Fibroblast of the aortic adventitia (primary cell): Measurements from ENCODE around the gene ACSM3. TPM values are rescaled to one million over a fixed set of nuclear protein-coding genes. Genes with fewer than 3 reads are reported as not detected.
A peak's percentile ranks its signal among the peaks of the same experiment; 100 is the strongest.

ENCODE experiments used
- DNase-seq: peaks from one replicate; pipeline ENCODE4 v3.0.0-alpha.2; 2010; ENCODE audit warnings: low read depth
- H3K4me3 ChIP-seq: 2 replicates; pipeline ENCODE4 v1.5.1; 2011; ENCODE audit warnings: low read depth, mild to moderate bottlenecking, control low read depth, low read length, moderate library complexity
- CTCF ChIP-seq: IDR thresholded peaks from 2 replicates; pipeline ENCODE4 v1.5.1; 2011; ENCODE audit warnings: mild to moderate bottlenecking, low read length, control low read depth, inconsistent platforms; ENCODE audit not compliant: insufficient read depth
- total RNA-seq: library from RNA; depleted of rRNA; stranded (reverse); fragments of >200 nt; gene quantifications from 2 replicates; pipeline ENCODE4 v1.2.3, GENCODE V29; 2012; ENCODE audit warnings: low replicate concordance

ACSM3 gene
- total RNA-seq, 1 donor = 0.27 TPM

GRCh38 chr16:20734782-20735181 is 29.0 kb upstream of the ACSM3 start:
- no peak for TF ChIP-seq CTCF
- peak; percentile 4 for DNase-seq
- no peak overlapping the region for H3K4me3 ChIP-seq

DNA sequence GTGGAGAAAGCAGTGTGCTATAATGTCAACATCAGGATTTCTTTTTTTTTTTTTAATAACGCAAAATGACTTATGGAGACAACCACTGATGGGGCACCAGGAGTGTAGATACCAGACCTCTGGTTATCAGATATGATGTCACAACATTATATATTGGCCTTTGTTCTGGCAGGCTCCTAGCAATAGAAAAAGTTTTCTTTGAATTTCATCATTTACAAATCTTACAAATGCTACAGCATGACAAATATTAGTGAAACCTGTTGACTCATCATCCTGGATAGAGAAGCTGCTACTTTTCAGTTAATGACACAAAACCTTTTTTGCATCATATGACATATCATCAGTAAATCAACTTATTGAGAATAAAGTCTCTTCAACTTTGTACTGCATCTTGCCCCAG is 28.3 kb upstream of the ACSM3 start:
- DNase-seq = peak; percentile 57
- no peak overlapping the region for H3K4me3 ChIP-seq
- TF ChIP-seq CTCF = no peak

- peak; percentile 51 for TF ChIP-seq CTCF
- peak overlapping the region; percentile 100 for H3K4me3 ChIP-seq
- peak; percentile 5 for DNase-seq
Observed at GRCh38 chr16:20740007-20740883, 23.6 kb upstream of the ACSM3 start.

DNA sequence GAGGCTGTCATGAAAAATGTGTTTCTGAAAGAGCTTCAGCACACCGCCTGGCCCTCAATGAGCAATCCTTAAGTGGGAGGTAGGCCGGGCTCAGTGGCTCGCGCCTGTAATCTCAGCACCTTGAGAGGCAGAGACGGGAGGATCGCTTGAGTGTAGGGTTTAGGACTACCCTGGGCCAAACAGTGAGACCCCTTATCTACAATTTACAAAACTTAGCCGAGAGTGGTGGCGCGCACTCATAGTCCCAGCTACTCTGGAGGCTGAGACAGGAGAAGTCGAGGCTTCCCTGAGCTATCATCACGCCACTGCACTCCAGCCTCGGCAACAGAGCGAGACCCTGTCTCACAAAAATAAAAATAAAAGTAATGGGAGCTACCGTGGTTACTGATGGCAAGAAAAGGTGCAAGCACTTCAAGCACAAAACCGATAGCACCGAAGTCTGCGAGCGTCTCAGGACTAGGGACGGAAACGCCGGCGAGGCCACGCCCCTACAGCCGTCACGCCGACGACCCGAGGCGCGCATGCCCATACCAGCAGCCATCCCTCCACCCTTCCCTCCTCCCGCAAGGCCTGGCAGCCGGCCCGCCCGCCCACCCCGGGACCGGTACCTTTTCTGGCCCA is 22.8 kb upstream of the ACSM3 start:
- H3K4me3 ChIP-seq = peak overlapping the region; percentile 100
- peak; percentile 74 for DNase-seq
- no peak for TF ChIP-seq CTCF

DNA sequence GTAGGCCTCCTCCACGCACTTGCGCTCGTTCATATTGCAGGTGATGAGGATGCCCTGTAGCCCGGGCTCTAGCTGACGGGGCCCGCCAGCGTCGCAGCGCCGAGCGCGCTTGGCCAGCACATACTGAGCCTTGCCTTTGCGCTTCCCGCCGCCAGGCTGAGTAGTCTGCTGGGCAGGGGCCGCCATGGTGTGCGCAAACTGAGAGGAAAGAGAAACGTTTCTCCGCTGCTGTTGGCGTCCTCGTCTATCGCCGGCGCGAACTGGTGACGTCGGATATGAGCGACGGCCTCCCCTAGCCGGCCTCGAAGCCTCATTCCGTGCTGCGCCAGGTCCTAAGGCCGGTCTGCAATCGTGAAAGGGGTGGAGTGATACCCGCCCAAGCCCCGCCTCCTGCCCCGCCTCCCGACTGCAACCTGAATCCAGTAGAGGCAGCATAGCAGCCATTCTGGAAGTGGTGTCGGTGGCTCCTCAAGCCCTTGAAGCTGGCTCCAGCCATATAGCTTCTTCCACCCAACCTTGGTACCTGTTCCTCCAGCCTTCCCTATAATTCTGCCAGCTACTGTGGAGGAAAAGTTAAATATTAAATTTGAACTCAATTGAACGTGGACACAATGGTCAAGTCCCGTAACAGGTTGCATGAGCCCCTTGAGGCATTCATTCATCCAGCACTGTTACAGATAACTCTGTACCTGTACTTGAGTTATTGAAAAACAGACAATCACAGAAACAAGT is 22.1 kb upstream of the ACSM3 start, which contains the start of gene THUMPD1:
Gene THUMPD1 (minus strand): TSS at position 265 of the 732 bp plus-strand sequence. CDS start 79 bp downstream, at position 186.
- peak; percentile 38 for TF ChIP-seq CTCF
- H3K4me3 ChIP-seq = peak within 1 kb of the TSS; percentile 100
- DNase-seq = peak; percentile 93

- TF ChIP-seq CTCF = no peak
- DNase-seq = no peak
- H3K4me3 ChIP-seq = no peak overlapping the region
Observed at GRCh38 chr16:20743591-20743990, 20.2 kb upstream of the ACSM3 start.
